Measurements from ENCODE around the gene CNOT1. TPM values are rescaled to one million over a fixed set of nuclear protein-coding genes. Genes with fewer than 3 reads are reported as not detected.

CNOT1 gene
- total RNA-seq, 4 donors from 2014 or later = 69.4 to 173 (median 151) TPM

DNA sequence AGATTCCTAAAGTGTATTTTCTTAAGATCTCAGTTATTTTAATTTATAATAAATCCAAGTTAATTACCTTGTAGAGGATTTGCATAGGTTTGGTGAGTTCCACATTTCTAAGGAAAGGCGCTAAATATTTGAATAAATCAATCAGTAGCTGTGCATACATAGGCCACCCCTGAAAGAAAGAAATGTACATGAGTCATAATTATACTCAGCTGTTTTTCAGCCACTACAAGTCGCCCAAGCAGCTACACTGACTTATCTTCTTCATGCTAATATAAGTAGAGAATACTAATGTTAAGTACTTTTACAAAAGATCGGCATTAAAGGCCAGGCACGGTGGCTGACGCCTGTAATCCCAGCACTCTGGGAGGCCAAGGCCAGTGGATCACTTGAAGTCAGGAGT is 99.4 kb downstream of the CNOT1 start:
- H3K4me3 ChIP-seq = no peak overlapping the region
- no peaks in the 10 kb centered on the region for H3K4me1 ChIP-seq
- no peaks in the 10 kb centered on the region for H3K9me3 ChIP-seq
- DNase-seq = no peak
- TF ChIP-seq POLR2A (IDR thresholded peaks at IDR 0.05) (no peak), CTCF (IDR thresholded peaks at IDR 0.05) (no peak)
- no peaks in the 10 kb centered on the region for H3K36me3 ChIP-seq
- no peaks in the 10 kb centered on the region for H3K27me3 ChIP-seq
- intact Hi-C loops (cut with DNase I; ENCODE audit: low total_unique reads) = no loop called here
- H3K27ac ChIP-seq = no peak overlapping the region

DNA sequence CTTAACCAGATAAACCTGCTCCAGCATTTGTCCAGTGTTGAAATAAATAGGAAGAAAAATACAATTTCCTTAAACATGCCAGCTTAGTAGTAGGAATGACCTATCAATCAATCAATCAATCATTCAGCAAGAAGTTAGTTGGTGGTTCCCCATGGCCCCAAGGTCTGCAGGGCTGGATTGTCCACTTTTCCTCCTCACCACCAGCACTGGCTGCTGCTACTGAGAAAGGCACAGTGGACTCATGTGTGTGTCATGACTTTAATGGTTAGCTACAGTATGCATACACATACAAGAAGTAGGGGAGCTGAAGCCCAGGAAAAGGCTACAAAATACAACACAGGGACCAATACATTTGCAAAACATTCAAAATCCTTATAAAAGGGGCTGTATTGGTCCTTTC is 109.9 kb downstream of the CNOT1 start:
- no peaks in the 10 kb centered on the region for H3K27me3 ChIP-seq
- TF ChIP-seq CTCF (IDR thresholded peaks at IDR 0.05) (no peak), POLR2A (IDR thresholded peaks at IDR 0.05) (no peak)
- H3K4me3 ChIP-seq = no peak overlapping the region
- DNase-seq = no peak
- H3K9me3 ChIP-seq = no peaks in the 10 kb centered on the region
- H3K27ac ChIP-seq = no peak overlapping the region
- H3K36me3 ChIP-seq = no peaks in the 10 kb centered on the region
- H3K4me1 ChIP-seq = peaks cover 0 to 4% of the 10 kb centered on the region in 2 donors
- intact Hi-C loops (cut with DNase I; ENCODE audit: low total_unique reads) = no loop called here

DNA sequence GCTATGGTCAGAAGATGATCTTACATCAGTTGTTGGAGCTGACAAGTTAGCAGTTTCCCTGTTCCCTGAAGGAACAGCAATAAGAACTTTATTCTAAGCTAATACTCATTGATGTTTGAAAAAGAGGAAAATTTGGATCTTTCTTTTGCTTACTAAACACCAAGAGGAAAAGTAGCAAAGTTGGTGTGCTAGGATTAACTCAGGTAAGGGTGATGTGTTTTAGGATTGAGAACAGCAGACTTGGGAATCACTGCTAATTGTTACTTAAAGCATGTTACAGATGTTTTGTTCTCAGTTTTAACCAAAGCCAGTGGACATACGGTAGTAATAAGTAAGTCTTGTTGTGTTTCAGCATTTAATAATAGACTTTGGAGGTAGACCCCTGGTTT is 110.7 kb downstream of the CNOT1 start:
- no peak for TF ChIP-seq POLR2A (IDR thresholded peaks at IDR 0.05)
- TF ChIP-seq CTCF (IDR thresholded peaks at IDR 0.05) = no peak
- no peak overlapping the region for H3K4me3 ChIP-seq
- intact Hi-C loops (cut with DNase I; ENCODE audit: low total_unique reads) = no loop called here
- H3K4me1 ChIP-seq = peaks cover 0 to 4% of the 10 kb centered on the region in 2 donors
- H3K9me3 ChIP-seq = no peaks in the 10 kb centered on the region
- H3K27ac ChIP-seq = no peak overlapping the region
- no peaks in the 10 kb centered on the region for H3K27me3 ChIP-seq
- DNase-seq = no peak
- no peaks in the 10 kb centered on the region for H3K36me3 ChIP-seq

DNA sequence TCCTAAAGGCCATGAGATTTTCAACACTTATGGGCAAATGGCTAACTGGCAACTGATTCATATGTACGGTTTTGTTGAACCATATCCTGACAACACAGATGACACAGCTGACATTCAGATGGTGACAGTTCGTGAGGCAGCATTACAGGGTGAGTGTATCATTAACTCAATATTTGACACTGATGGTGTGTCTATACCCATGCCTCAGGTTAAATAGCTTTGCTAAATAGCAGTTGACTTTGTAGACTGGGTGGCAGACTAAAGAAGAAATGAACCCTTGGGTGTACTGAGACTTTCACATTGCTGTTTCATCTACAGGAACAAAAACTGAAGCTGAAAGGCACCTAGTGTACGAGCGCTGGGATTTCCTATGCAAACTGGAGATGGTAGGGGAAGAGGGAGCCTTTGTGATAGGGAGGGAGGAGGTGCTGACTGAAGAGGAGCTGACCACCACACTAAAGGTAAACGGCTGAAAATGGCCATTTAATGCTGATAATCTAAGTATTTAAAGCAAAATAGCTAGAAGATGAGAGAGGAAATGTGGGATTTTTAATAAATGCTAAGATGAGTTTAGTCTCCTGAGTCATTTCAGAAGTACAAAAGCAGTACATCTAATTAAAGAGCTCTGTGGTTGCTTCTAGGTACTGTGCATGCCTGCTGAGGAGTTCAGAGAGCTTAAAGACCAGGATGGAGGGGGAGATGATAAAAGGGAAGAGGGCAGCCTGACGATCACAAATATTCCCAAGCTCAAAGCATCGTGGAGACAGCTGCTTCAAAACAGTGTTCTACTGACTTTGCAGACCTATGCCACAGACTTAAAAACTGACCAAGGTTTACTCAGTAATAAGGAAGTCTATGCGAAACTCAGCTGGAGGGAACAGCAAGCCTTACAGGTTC is 111.3 kb downstream of the CNOT1 start:
- no peak for DNase-seq
- Histone ChIP-seq H3K9me3 (no peaks in the 10 kb centered on the region), H3K4me3 (no peak overlapping the region), H3K27ac (no peak overlapping the region), H3K27me3 (no peaks in the 10 kb centered on the region), H3K4me1 (peaks cover 0 to 4% of the 10 kb centered on the region in 2 donors), H3K36me3 (no peaks in the 10 kb centered on the region)
- TF ChIP-seq CTCF (IDR thresholded peaks at IDR 0.05) (no peak), POLR2A (IDR thresholded peaks at IDR 0.05) (no peak)
- intact Hi-C loops (cut with DNase I; ENCODE audit: low total_unique reads) = no loop called here

GRCh38 chr16:58516768-58517107 is 112.9 kb downstream of the CNOT1 start:
- Histone ChIP-seq H3K4me1 (peaks cover 0 to 4% of the 10 kb centered on the region in 2 donors), H3K27me3 (no peaks in the 10 kb centered on the region), H3K4me3 (no peak overlapping the region), H3K27ac (no peak overlapping the region), H3K36me3 (no peaks in the 10 kb centered on the region), H3K9me3 (no peaks in the 10 kb centered on the region)
- intact Hi-C loops (cut with DNase I; ENCODE audit: low total_unique reads) = no loop called here
- DNase-seq = no peak
- TF ChIP-seq CTCF (IDR thresholded peaks at IDR 0.05) (no peak), POLR2A (IDR thresholded peaks at IDR 0.05) (no peak)
